ENCODE results near the gene SEMA3A. TPM values are rescaled to one million over a fixed set of nuclear protein-coding genes. Genes with fewer than 3 reads are reported as not detected.

The SEMA3A gene
- total and polyA plus RNA-seq, 2 of the 13 experiments (the other 11 are each of a cell fraction or from before 2014, with no cell fraction given) = 0.29 to 1.2 TPM

DNA sequence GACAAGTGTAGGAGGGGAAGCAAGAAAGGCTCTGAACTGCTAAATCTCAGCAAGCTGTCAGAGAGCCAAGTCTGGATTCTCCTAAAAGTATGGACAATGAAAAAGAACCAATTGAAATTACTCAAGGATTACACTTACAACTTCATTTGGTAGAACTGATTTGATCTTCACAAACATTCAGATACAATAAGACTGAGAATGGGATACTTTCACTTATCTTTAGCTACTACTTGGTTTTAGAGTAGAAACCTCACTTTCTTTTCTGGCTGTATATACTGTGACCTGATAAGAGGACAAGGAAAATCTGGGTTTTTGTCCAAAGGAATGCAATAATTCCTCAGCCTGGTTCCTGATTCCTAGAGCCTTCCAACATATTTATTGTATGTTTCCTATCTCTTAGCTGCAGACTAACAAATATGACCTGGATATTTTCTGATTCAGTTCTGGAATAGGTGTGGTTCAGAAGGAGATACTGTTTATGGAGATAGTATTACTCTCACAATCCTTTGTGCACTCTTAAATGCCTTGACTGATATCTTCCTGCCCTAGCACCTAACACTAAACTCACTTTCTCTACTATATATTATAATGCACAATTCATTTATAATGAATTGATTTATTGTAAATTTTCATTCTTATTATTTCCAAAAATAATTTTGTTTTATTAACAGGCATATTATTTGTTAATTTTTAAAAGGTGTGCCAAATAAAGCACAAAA is 7.3 kb downstream of the SEMA3A start:
- no TSS peak for BruUV-seq (replicated peaks)
- Histone ChIP-seq H3K79me2 (ENCODE audit: insufficient read depth, low read length) (no peaks in the 10 kb centered on the region), H3K27ac (ENCODE audit: extremely low read length, insufficient read depth, low read length) (no peak overlapping the region), H3K4me3 (replicated peaks in 1 of 3; ENCODE audit: insufficient read depth in 1 of 3, low read depth in 2 of 3, low read length in 3 of 3) (no peak overlapping the region), H3K36me3 (replicated peaks in 1 of 2; ENCODE audit: control insufficient read depth in 1 of 2, insufficient read depth in 2 of 2, low read length in 2 of 2) (no peaks in the 10 kb centered on the region), H3K4me1 (ENCODE audit: insufficient read depth, low read length) (no peaks in the 10 kb centered on the region), H3K9ac (ENCODE audit: insufficient read depth, low read depth, low read length) (no peak overlapping the region), H3K4me2 (ENCODE audit: low read depth, low read length) (no peak overlapping the region), H2AFZ (ENCODE audit: low read length) (no peak overlapping the region), H4K20me1 (ENCODE audit: insufficient read depth, low read length) (no peaks in the 10 kb centered on the region), H3K27me3 (ENCODE audit: control insufficient read depth in 1 of 2, insufficient read depth in 2 of 2, low read length in 2 of 2) (no peaks in the 10 kb centered on the region; a peak in 1 of 5 replicates), H3K9me3 (ENCODE audit: low read length) (no peaks in the 10 kb centered on the region)
- intact Hi-C loops (cut with micrococcal nuclease; ENCODE audit: unreplicated experiment) = no loop called here
- in situ Hi-C loops (cut with HindIII; ENCODE audit: extremely low pct_ligation_motif_present, low pct_unique_long_range_greater_than_20kb) = loop anchor here (5.0 kb wide), 1 partner anchor 210 kb away; no protein-coding TSS in a partner anchor
- TF ChIP-seq ATM (IDR thresholded peaks at IDR 0.05; ENCODE audit: borderline replicate concordance) = no peak
- no peak for TF ChIP-seq SYNCRIP (IDR thresholded peaks at IDR 0.05; ENCODE audit: insufficient read depth, low read depth, low read length)
- TF ChIP-seq, protein P1, sequence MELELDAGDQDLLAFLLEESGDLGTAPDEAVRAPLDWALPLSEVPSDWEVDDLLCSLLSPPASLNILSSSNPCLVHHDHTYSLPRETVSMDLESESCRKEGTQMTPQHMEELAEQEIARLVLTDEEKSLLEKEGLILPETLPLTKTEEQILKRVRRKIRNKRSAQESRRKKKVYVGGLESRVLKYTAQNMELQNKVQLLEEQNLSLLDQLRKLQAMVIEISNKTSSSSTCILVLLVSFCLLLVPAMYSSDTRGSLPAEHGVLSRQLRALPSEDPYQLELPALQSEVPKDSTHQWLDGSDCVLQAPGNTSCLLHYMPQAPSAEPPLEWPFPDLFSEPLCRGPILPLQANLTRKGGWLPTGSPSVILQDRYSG (CRISPR knock-in tag; IDR thresholded peaks at IDR 0.05) = no peak
- no peak for TF ChIP-seq SALL1 (CRISPR knock-in tag; IDR thresholded peaks at IDR 0.05)
- TF ChIP-seq, protein P2, sequence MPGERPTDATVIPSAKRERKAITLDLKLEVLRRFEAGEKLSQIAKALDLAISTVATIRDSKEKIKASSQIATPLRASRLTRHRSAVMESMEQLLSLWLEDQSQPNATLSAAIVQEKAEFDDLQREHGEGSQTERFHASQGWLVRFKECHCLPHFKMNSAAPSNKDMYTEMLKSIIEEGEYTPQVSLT (CRISPR knock-in tag; IDR thresholded peaks at IDR 0.05; ENCODE audit: borderline replicate concordance, low read depth) = no peak
- no peak for TF ChIP-seq ZNF773 (CRISPR knock-in tag; IDR thresholded peaks at IDR 0.05; ENCODE audit: borderline replicate concordance)
- no peak for TF ChIP-seq NONO (IDR thresholded peaks at IDR 0.05)
- no peak for TF ChIP-seq NONO (CRISPR knock-in tag; conservative IDR thresholded peaks at IDR 0.05)
- no peak for TF ChIP-seq MBNL3 (CRISPR knock-in tag; conservative IDR thresholded peaks at IDR 0.05)
- no peak for TF ChIP-seq TCF7L2 (IDR thresholded peaks at IDR 0.05; ENCODE audit: low read depth, low read length)
- no peak for TF ChIP-seq ZNF282 (IDR thresholded peaks at IDR 0.05; ENCODE audit: partially characterized antibody)
- no peak for TF ChIP-seq KAT7 (CRISPR knock-in tag; IDR thresholded peaks at IDR 0.05; ENCODE audit: borderline replicate concordance)
- no peak for TF ChIP-seq TRIM24 (CRISPR knock-in tag; IDR thresholded peaks at IDR 0.05)
- TF ChIP-seq JUNB (CRISPR knock-in tag; IDR thresholded peaks at IDR 0.05; ENCODE audit: borderline replicate concordance) = no peak
- TF ChIP-seq, protein P3, sequence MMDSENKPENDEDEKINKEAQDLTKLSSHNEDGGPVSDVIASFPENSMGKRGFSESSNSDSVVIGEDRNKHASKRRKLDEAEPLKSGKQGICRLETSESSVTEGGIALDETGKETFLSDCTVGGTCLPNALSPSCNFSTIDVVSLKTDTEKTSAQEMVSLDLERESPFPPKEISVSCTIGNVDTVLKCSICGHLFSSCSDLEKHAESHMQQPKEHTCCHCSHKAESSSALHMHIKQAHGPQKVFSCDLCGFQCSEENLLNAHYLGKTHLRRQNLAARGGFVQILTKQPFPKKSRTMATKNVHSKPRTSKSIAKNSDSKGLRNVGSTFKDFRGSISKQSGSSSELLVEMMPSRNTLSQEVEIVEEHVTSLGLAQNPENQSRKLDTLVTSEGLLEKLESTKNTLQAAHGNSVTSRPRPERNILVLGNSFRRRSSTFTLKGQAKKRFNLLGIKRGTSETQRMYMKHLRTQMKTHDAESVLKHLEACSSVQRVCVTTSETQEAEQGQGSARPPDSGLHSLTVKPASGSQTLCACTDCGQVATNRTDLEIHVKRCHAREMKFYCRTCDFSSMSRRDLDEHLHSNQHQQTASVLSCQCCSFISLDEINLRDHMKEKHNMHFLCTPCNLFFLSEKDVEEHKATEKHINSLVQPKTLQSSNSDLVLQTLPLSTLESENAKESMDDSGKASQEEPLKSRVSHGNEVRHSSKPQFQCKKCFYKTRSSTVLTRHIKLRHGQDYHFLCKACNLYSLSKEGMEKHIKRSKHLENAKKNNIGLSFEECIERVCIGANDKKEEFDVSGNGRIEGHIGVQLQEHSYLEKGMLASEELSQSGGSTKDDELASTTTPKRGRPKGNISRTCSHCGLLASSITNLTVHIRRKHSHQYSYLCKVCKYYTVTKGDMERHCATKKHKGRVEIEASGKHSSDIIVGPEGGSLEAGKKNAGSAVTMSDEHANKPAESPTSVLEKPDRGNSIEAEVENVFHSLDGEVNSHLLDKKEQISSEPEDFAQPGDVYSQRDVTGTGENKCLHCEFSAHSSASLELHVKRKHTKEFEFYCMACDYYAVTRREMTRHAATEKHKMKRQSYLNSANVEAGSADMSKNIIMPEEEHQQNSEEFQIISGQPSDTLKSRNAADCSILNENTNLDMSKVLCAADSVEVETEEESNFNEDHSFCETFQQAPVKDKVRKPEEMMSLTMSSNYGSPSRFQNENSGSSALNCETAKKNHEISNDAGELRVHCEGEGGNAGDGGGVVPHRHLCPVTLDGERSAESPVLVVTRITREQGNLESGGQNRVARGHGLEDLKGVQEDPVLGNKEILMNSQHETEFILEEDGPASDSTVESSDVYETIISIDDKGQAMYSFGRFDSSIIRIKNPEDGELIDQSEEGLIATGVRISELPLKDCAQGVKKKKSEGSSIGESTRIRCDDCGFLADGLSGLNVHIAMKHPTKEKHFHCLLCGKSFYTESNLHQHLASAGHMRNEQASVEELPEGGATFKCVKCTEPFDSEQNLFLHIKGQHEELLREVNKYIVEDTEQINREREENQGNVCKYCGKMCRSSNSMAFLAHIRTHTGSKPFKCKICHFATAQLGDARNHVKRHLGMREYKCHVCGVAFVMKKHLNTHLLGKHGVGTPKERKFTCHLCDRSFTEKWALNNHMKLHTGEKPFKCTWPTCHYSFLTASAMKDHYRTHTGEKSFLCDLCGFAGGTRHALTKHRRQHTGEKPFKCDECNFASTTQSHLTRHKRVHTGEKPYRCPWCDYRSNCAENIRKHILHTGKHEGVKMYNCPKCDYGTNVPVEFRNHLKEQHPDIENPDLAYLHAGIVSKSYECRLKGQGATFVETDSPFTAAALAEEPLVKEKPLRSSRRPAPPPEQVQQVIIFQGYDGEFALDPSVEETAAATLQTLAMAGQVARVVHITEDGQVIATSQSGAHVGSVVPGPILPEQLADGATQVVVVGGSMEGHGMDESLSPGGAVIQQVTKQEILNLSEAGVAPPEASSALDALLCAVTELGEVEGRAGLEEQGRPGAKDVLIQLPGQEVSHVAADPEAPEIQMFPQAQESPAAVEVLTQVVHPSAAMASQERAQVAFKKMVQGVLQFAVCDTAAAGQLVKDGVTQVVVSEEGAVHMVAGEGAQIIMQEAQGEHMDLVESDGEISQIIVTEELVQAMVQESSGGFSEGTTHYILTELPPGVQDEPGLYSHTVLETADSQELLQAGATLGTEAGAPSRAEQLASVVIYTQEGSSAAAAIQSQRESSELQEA (CRISPR knock-in tag; IDR thresholded peaks at IDR 0.05; ENCODE audit: not compliant biosample characterization) = no peak
- CTCF ChIA-PET (ENCODE audit: low intra/inter-chr PET ratio, low total read pairs) = no interaction called here
- no peak for DNase-seq (ENCODE audit: low spot score)
- POLR2A ChIA-PET = no interaction called here
- no peak for ATAC-seq
- no peak for FAIRE-seq
